GM04503 (cell line): ENCODE measurements around the gene MYLK.

ENCODE experiments used
- DNase-seq: peaks from one replicate; pipeline ENCODE4 v3.0.0-alpha.2; 2012; ENCODE audit warnings: low read depth

The MYLK gene

GRCh38 chr3:123872621-123873020, 11.5 kb downstream of the MYLK start:
- DNase-seq: no peak

- DNase-seq: no peak
Measured at GRCh38 chr3:123871946-123872345, 12.2 kb downstream of the MYLK start.

- no peak for DNase-seq
Measured at GRCh38 chr3:123870033-123870432, 14.1 kb downstream of the MYLK start.

GRCh38 chr3:123869165-123869564, 15.0 kb downstream of the MYLK start:
- DNase-seq: no peak

GRCh38 chr3:123864706-123865105, 19.4 kb downstream of the MYLK start:
- DNase-seq: no peak

GRCh38 chr3:123862152-123862551, 22.0 kb downstream of the MYLK start:
- no peak for DNase-seq

- no peak for DNase-seq
Measured at GRCh38 chr3:123861081-123861836, 22.9 kb downstream of the MYLK start.

GRCh38 chr3:123859177-123859576, 25.0 kb downstream of the MYLK start:
- no peak for DNase-seq

GRCh38 chr3:123854905-123855304, 29.2 kb downstream of the MYLK start:
- no peak for DNase-seq

GRCh38 chr3:123853686-123854372, 30.3 kb downstream of the MYLK start:
- no peak for DNase-seq

GRCh38 chr3:123847209-123847608, 36.9 kb downstream of the MYLK start:
- no peak for DNase-seq

GRCh38 chr3:123843668-123844067, 40.5 kb downstream of the MYLK start:
- peak; percentile 72 for DNase-seq

- no peak for DNase-seq
Measured at GRCh38 chr3:123842711-123843110, 41.4 kb downstream of the MYLK start.

GRCh38 chr3:123841476-123842238, 42.5 kb downstream of the MYLK start:
- no peak for DNase-seq

GRCh38 chr3:123840961-123841360, 43.2 kb downstream of the MYLK start:
- no peak for DNase-seq

GRCh38 chr3:123837858-123838257, 46.3 kb downstream of the MYLK start:
- no peak for DNase-seq

GRCh38 chr3:123834631-123835030, 49.5 kb downstream of the MYLK start:
- DNase-seq: peak; percentile 94

- DNase-seq: no peak
Measured at GRCh38 chr3:123833398-123833785, 50.7 kb downstream of the MYLK start.

- DNase-seq: no peak
Measured at GRCh38 chr3:123832692-123833397, 51.3 kb downstream of the MYLK start.

- no peak for DNase-seq
Measured at GRCh38 chr3:123831420-123831819, 52.7 kb downstream of the MYLK start.

GRCh38 chr3:123821920-123822319, 62.2 kb downstream of the MYLK start:
- DNase-seq: no peak

GRCh38 chr3:123819949-123820348, 64.2 kb downstream of the MYLK start:
- no peak for DNase-seq
